ENCODE data around the gene KSR1.

DNA sequence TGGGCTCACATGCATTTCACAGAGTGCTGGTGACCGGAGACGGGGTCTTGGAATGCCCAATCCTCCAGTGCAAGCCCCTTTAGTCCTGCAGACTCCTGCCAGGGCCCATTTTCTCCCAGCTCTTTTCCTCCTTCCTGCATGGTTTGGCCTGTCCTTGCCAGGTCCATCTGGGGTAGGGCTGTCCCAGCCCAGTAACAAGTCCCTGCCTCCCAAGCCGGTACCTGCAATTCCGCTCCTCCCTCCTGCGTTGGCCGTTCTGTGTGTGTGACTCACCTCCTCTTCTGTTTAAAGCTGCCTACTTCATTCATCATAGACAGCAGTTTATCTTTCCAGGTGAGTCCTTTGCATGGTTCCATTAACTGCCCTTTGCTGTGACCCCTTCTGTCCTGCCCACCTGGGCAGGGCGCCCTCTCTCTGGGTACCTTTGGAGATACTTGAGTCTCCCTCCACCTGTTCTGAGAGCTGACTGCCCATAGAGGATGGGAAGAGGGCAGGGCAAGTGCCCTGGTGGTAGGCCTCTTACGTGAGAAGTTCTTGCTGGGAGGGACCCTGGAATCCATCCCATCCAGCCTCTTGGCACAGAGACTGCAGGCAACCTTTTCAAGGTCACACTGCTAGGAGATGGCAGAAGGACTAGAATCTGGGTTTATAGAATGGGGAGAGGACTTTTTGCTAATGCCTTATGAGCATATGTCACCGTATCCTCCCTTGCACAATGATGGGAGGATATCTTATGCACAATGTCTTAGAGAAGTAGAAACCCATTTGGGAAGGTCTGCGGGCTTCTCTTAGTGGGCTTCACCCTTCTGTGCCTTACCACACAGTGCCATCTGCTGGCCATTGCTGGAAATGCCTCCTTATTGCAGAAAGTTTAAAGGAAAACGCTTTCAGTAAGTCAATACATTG lies 145.1 kb downstream of the KSR1 start:
- TF ChIP-seq, protein P1, sequence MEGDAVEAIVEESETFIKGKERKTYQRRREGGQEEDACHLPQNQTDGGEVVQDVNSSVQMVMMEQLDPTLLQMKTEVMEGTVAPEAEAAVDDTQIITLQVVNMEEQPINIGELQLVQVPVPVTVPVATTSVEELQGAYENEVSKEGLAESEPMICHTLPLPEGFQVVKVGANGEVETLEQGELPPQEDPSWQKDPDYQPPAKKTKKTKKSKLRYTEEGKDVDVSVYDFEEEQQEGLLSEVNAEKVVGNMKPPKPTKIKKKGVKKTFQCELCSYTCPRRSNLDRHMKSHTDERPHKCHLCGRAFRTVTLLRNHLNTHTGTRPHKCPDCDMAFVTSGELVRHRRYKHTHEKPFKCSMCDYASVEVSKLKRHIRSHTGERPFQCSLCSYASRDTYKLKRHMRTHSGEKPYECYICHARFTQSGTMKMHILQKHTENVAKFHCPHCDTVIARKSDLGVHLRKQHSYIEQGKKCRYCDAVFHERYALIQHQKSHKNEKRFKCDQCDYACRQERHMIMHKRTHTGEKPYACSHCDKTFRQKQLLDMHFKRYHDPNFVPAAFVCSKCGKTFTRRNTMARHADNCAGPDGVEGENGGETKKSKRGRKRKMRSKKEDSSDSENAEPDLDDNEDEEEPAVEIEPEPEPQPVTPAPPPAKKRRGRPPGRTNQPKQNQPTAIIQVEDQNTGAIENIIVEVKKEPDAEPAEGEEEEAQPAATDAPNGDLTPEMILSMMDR (IDR thresholded peaks at IDR 0.05; ENCODE audit: insufficient read depth, low read depth, low read length), result peak; percentile 99
- TF ChIP-seq EZH2 (IDR thresholded peaks at IDR 0.05; ENCODE audit: insufficient read depth, low read length), result no peak
